Uterus (tissue), 4 donors: ENCODE results near the gene CCDC69. TPM values are rescaled to one million over a fixed set of nuclear protein-coding genes. Genes with fewer than 3 reads are reported as not detected.

Source experiments
- DNase-seq, 2 donors: peaks; one replicate each; pipeline ENCODE4 v3.0.0-alpha.2; 2019 to 2020
- H3K27ac ChIP-seq, 2 donors: fragments of 200-600 bp; sonication (generic); 1 replicate in 1 of 2; 2 replicates in 1 of 2; pipeline ENCODE4 v1.5.1; 2016 to 2018
- H3K27me3 ChIP-seq, 2 donors: fragments of 200-600 bp; sonication (generic); one replicate each; pipeline ENCODE4 v1.5.1; 2018 to 2019; ENCODE audit warnings: control low read depth in 1 of 2
- H3K36me3 ChIP-seq, 2 donors: fragments of 200-600 bp; sonication (generic); one replicate each; pipeline ENCODE4 v1.5.1; 2019; ENCODE audit warnings: control low read depth in 1 of 2
- H3K4me1 ChIP-seq, 2 donors: fragments of 200-600 bp; sonication (generic); one replicate each; pipeline ENCODE4 v1.5.1; 2018 to 2019; ENCODE audit warnings: control low read depth in 1 of 2
- H3K4me3 ChIP-seq, 2 donors: fragments of 200-600 bp; sonication (generic); 1 replicate in 1 of 2; 2 replicates in 1 of 2; pipeline ENCODE4 v1.5.1; 2018 to 2019; ENCODE audit warnings: mild to moderate bottlenecking in 1 of 2
- H3K9me3 ChIP-seq, 2 donors: fragments of 200-600 bp; sonication (generic); one replicate each; pipeline ENCODE4 v1.5.1; 2019; ENCODE audit warnings: control low read depth in 1 of 2
- POLR2A ChIP-seq, 2 donors: fragments of 450-650 bp; IDR thresholded peaks; one replicate each; pipeline ENCODE4 v1.6.1; 2016; ENCODE audit warnings: antibody characterized with exemption in 2 of 2, mild to moderate bottlenecking in 1 of 2, moderate library complexity in 1 of 2
- intact Hi-C: fragments of 100-400 bp; cut with DNase I; formaldehyde crosslinking; loops from one replicate; pipeline ENCODE4 v1.15.1; 2023; ENCODE audit warnings: low total_unique reads
- total RNA-seq, 4 donors: library from RNA; depleted of rRNA in 3 of 4; stranded (reverse); fragments of >200 nt in 3 of 4; gene quantifications; one replicate each; pipeline versions ENCODE4 v1.1.0 to v1.2.4, GENCODE V29; 2014 to 2023
- TF ChIP-seq, protein P1 (sequence below), 4 experiments: fragments of 200-600 bp in 2 of 4; fragments of 450-650 bp in 2 of 4; sonication (generic) in 2 of 4; IDR thresholded peaks; one replicate each; pipeline ENCODE4 v1.5.1; 2016 to 2019; ENCODE audit warnings: antibody characterized with exemption in 4 of 4, mild to moderate bottlenecking in 2 of 4, moderate library complexity in 1 of 4
- donor health status: DM: yes; HTN: yes; CAD: no.

Gene CCDC69
- total RNA-seq, 4 donors from 2014 or later = 19.5 to 76.2 (median 40.6) TPM

DNA sequence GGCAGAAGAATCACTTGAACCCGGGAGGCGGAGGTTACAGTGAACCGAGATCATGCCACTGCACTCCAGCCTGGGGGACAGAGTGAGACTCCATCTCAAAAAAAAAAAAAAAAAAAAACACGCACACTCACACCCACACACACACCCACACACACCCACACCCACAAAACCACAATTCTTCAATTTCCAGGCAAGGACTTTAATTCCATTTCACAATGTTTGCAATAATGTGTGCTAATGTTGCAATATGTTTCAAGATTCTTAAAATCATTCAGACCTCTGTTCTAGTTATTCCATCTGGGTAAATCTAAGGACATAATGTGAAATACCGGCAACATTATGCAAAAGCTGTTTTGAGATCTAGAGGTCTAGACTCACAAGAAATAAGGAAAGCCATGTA, 28.3 kb downstream of the CCDC69 start:
- Histone ChIP-seq H3K9me3 (peaks cover 0 to 5% of the 10 kb centered on the region in 2 donors), H3K36me3 (no peaks in the 10 kb centered on the region), H3K4me1 (no peaks in the 10 kb centered on the region), H3K27ac (no peak overlapping the region), H3K27me3 (no peaks in the 10 kb centered on the region), H3K4me3 (no peak overlapping the region)
- intact Hi-C loops = no loop called here
- DNase-seq = peak in 1 of 2 donors; percentile 31
- no peak for TF ChIP-seq POLR2A (IDR thresholded peaks at IDR 0.05)
- TF ChIP-seq, protein P1, sequence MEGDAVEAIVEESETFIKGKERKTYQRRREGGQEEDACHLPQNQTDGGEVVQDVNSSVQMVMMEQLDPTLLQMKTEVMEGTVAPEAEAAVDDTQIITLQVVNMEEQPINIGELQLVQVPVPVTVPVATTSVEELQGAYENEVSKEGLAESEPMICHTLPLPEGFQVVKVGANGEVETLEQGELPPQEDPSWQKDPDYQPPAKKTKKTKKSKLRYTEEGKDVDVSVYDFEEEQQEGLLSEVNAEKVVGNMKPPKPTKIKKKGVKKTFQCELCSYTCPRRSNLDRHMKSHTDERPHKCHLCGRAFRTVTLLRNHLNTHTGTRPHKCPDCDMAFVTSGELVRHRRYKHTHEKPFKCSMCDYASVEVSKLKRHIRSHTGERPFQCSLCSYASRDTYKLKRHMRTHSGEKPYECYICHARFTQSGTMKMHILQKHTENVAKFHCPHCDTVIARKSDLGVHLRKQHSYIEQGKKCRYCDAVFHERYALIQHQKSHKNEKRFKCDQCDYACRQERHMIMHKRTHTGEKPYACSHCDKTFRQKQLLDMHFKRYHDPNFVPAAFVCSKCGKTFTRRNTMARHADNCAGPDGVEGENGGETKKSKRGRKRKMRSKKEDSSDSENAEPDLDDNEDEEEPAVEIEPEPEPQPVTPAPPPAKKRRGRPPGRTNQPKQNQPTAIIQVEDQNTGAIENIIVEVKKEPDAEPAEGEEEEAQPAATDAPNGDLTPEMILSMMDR (IDR thresholded peaks at IDR 0.05) = no peak

DNA sequence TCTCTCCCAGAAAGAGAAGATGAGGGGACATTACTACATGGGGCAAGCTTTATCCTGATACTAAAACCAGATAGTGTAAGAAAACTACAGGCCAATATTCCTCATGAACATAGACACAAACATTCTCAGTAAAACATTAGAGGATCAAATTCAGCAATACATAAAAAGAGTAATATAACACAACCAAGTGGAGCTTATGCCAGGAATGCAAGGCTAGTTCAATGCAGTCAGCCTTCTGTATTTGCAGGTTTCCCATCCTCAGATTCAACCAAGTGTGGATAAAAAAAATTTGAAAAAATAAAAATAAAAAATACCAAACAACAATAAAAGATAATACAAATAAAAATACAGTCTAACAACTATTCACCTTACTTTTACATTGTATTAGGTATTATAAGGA, 31.3 kb downstream of the CCDC69 start:
- no peak for DNase-seq
- Histone ChIP-seq H3K27me3 (no peaks in the 10 kb centered on the region), H3K4me1 (no peaks in the 10 kb centered on the region), H3K4me3 (no peak overlapping the region), H3K9me3 (peaks cover 0 to 5% of the 10 kb centered on the region in 2 donors), H3K27ac (no peak overlapping the region), H3K36me3 (no peaks in the 10 kb centered on the region)
- intact Hi-C loops = no loop called here
- TF ChIP-seq POLR2A (IDR thresholded peaks at IDR 0.05) = no peak
- TF ChIP-seq, protein P1 (IDR thresholded peaks at IDR 0.05) = no peak

DNA sequence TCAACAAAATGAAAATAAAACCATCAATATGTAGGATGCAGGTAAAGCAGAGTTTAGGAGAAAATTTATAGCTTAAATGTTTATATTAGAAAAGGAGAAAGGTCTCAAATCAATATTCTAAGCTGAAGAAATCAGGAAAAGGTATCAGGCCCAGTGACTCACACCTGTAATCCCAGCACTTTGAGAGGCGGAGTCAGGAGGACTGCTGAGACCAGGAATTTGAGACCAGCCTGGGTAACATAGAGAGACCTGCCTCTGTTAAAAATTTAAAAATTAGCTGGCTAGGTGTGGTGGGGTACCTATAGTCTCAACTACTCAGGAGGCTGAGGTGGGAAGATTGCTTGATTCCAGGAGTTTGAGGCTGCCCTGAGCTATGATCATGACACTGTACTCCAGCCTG, 32.2 kb downstream of the CCDC69 start:
- H3K9me3 ChIP-seq = peaks cover 0 to 5% of the 10 kb centered on the region in 2 donors
- no peaks in the 10 kb centered on the region for H3K27me3 ChIP-seq
- no peaks in the 10 kb centered on the region for H3K4me1 ChIP-seq
- intact Hi-C loops = no loop called here
- TF ChIP-seq, protein P1 (IDR thresholded peaks at IDR 0.05) = no peak
- H3K36me3 ChIP-seq = no peaks in the 10 kb centered on the region
- H3K4me3 ChIP-seq = no peak overlapping the region
- no peak overlapping the region for H3K27ac ChIP-seq
- DNase-seq = no peak

DNA sequence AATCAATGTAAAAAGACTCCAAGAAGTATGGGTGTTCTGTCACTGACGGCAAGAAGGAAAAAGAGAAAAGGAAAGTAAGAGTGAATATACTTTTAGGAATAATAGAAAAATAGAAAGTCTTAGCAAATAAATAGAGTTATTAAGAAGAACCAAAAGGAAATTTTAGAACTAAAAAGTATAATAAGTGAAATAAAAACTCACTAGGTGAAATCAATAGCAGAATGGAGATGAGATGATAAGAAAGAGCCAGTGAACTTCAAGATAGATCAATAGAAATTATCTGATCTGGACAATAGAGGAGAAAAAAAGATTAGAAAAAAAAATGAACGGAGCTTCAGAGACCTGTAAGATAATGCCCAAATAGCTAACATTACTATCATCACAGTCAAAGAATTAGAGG, 34.7 kb downstream of the CCDC69 start:
- intact Hi-C loops = no loop called here
- H3K9me3 ChIP-seq = peaks cover 0 to 5% of the 10 kb centered on the region in 2 donors
- no peaks in the 10 kb centered on the region for H3K27me3 ChIP-seq
- no peak overlapping the region for H3K27ac ChIP-seq
- H3K4me3 ChIP-seq = no peak overlapping the region
- no peak for DNase-seq
- TF ChIP-seq POLR2A (IDR thresholded peaks at IDR 0.05) = no peak
- TF ChIP-seq, protein P1 (IDR thresholded peaks at IDR 0.05) = no peak
- H3K36me3 ChIP-seq = no peaks in the 10 kb centered on the region
- H3K4me1 ChIP-seq = no peaks in the 10 kb centered on the region

DNA sequence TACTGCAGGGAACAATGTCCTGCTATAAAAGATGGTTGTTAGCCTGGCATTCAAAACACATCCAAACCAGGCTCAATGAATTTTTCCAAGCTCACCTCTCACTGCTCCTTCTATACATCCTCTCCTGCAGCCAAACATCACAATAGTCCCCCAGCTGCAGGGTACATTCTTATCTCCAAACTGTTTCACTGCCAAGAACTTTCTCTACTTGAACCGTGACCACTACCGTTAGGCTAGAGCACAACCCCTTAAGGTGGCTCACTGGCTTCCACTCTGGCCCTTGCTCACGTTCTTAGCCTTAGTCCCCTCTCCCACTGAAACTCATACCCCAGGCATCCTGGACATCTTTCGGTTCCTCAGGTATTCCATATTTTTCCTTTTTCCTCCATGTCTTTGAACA, 37.4 kb downstream of the CCDC69 start:
- Histone ChIP-seq H3K36me3 (no peaks in the 10 kb centered on the region), H3K27ac (no peak overlapping the region), H3K4me3 (no peak overlapping the region), H3K9me3 (no peaks in the 10 kb centered on the region), H3K4me1 (no peaks in the 10 kb centered on the region), H3K27me3 (no peaks in the 10 kb centered on the region)
- intact Hi-C loops = no loop called here
- TF ChIP-seq, protein P1 (IDR thresholded peaks at IDR 0.05) = no peak
- no peak for TF ChIP-seq POLR2A (IDR thresholded peaks at IDR 0.05)
- DNase-seq = peak in 1 of 2 donors; percentile 4
